ENCODE measurements around the gene FCHSD2. TPM values are rescaled to one million over a fixed set of nuclear protein-coding genes. Genes with fewer than 3 reads are reported as not detected.
A peak's percentile ranks its signal among the peaks of the same experiment; 100 is the strongest.

The FCHSD2 gene
- total and polyA plus RNA-seq, 2 of the 13 experiments (the other 11 are each of a cell fraction or from before 2014, with no cell fraction given) = 20.5 to 24.8 TPM

DNA sequence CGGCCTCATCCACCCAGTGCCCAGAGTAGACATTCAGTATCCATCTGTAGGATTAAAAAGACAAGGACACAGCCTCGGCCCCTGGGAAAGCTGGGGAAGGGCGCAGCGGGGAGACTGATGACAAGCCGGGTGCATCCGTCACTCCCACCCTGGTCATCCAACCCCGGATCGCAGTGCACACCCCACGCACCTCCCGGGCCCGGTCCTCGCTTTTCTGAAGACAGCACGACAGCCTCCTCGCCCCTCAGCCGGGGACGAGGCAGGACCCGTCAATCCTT is 1.1 kb downstream of the FCHSD2 start (continued):
- TF ChIP-seq ZNF512B (CRISPR knock-in tag; IDR thresholded peaks at IDR 0.05; ENCODE audit: borderline replicate concordance) = no peak
- no peak for TF ChIP-seq PBX3 (CRISPR knock-in tag; IDR thresholded peaks at IDR 0.05; ENCODE audit: borderline replicate concordance)
- peak; percentile 51; the same call in 1 of the 2 replicates for TF ChIP-seq ZFP82 (CRISPR knock-in tag; IDR thresholded peaks at IDR 0.05; ENCODE audit: borderline replicate concordance)
- TF ChIP-seq SIN3A (IDR thresholded peaks at IDR 0.05; ENCODE audit: borderline replicate concordance, low read depth, low read length) = peak; percentile 45; the same call in 1 of the 2 replicates
- TF ChIP-seq ZXDC (CRISPR knock-in tag; IDR thresholded peaks at IDR 0.05) = no peak
- no peak for TF ChIP-seq CCDC6 (CRISPR knock-in tag; IDR thresholded peaks at IDR 0.05)
- TF ChIP-seq EEA1 (CRISPR knock-in tag; IDR thresholded peaks at IDR 0.05; ENCODE audit: borderline replicate concordance) = peak; percentile 20; the same call in 1 of the 2 replicates
- peak; percentile 23; the same call in 1 of the 2 replicates for TF ChIP-seq PHF21A (CRISPR knock-in tag; IDR thresholded peaks at IDR 0.05)
- no peak for TF ChIP-seq ZNF777 (CRISPR knock-in tag; IDR thresholded peaks at IDR 0.05)
